SK-N-DZ (cell line): ENCODE data around the gene EFNA5.

Experiments used
- DNase-seq: peaks from one replicate; pipeline ENCODE4 v3.0.0-alpha.2; 2015; ENCODE audit warnings: low spot score

The EFNA5 gene

DNA sequence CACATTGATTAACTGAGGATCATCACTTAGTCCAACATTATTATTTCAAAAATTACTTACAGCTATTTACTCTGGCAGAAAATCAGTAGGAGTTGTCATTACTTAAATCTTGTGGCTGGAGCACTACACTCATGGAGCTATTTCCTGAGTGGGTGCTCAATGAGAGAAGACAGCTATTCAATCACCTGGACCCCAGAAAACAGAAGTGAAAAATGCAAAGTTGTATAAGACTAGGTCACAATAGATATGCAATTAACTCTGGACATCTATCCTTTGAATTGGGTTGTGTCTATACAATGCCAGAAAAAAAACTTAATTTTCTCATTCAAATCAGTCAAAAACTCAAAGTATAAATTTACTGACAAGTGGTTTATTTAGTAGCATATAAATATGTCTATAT, 340.9 kb downstream of the EFNA5 start:
- no peak for DNase-seq
